Activated CD8-positive, alpha-beta memory T cell treated with anti-CD3 and anti-CD28 coated beads for 48 hours (primary cell): ENCODE results near the gene NPAS1.
"Not testable (repeated sequence)": the region's sequence is repeated elsewhere in the genome, so short reads cannot be mapped to it uniquely, and the experiment has no call there.

Experiments used
- DNase-seq, 3 experiments: peaks; one replicate each; pipeline ENCODE4 v3.0.0-alpha.2; 2020; ENCODE audit warnings: low read depth in 2 of 3, low spot score in 2 of 3

Gene NPAS1

DNA sequence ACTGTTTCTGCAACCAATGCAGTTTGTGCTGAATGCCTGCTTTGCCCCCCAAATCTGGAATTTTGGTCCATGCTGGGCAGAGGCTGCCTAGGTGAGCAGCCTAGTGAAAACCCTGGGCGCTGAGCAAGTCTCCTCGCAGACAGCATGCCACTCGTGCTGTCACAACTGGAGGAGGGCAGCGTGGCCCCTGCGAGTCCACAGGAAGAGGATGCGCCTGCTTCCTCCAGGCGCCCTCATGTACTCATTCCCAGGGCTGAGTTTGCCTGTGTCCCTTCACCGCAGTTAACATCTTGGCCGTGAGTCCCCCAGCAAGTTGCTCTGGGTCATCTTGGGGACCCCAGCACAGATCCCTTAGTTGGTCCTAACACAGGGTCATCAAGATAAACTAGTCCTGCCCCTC is 55.0 kb downstream of the NPAS1 start:
- no peak for DNase-seq

DNA sequence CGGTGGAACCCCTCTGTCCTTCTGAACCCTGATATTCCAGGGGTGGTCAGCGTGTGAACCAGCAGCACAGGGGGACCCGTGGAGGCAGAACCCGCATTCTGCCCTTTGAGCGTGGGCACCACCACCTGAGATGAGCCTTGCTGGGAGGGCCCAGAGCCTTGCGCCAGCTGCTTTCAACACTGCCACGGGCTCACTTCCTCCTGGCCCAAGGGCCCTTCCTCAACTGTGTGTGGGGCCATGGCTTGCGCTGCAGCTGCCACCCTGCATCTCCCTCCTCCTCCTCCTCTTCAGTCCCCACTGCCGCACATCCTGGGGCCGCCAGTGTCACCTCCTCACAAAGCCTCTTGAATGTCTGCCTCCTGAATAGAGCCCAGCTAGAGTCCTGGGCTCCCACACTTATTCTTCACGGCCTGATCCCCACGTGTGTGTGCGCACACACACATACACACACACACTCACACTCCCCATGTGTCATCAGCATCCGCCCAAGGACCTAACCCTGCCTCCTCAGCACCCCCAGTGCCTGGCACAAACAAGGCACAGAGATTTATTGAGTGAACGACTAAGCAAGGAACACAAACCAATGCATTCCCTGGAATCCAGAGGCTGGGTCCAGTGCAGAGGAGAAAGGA is 55.7 kb downstream of the NPAS1 start:
- DNase-seq, result no peak

DNA sequence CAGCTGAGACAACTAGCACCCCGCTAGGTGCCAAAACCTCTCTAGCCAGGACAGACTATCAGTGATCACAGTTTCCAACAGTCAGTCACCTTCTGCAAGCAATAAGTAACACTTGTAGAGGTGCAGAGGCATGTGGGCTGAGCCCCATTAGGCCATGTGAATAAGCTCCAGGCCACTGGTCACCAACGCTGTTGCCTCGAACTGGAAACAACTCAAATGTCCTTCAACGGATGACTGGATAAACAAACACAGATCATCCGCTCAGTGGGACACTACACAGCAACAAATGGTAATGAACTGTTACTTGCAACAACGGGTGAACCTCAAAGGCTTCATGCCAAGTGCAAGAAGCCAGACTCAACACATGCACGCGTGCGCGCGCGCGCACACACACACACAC is 56.3 kb downstream of the NPAS1 start:
- no peak for DNase-seq

DNA sequence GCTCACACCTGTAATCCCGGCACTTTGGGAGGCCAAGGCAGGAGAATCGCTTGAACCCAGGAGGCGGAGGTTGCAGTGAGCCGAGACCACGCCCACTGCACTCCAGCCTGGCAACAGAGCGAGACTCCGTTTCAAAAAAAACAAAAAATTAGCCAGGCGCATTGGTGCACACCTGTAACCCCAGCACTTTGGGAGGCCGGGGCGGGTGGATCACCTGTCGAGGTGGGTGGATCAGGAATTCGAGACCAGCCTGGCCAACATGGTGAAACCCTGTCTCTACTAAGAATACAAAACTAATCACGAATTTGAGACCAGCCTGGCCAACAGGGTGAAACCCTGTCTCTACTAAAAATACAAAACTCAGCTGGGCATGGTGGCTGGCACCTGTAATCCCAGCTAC is 58.7 kb downstream of the NPAS1 start:
- DNase-seq, result not testable (repeated sequence)

DNA sequence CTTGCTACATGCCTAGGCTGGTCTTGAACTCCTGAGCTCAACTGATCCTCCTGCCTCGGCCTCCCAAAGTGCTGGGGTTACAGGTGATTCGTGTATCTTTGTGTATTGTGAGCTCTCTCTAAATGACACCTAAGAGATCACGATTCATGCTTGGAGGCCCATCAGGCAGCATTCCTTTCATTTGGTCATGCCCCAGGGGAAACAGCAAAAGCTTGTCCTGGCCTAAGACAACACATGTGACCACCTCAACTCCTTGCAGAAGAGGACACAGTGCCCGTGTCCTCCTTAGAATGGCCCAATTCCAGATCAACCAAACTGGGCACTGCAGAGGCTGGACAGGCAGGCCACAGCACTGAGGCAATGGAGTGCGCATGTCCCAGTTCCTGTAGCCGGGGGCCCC is 61.5 kb downstream of the NPAS1 start:
- DNase-seq, result no peak

DNA sequence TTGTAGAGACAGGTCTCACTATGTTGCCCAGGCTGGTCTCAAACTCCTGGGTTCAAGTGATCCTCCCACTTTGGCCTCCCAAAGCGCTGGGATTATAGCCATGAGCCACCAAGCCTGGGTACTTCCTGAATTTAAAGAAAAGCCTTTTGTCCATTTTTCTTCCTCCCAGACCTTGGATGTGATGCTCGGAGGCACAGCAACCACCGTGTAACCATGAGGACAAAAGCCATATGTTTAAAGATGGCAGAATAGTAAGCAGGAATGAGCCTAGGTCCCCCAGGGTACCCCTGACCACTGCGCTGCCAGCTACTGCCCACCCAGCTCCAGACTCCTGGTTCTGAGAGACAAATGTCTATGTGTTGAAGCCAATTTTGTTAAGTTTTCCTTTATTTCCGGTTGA is 62.9 kb downstream of the NPAS1 start:
- no peak for DNase-seq

DNA sequence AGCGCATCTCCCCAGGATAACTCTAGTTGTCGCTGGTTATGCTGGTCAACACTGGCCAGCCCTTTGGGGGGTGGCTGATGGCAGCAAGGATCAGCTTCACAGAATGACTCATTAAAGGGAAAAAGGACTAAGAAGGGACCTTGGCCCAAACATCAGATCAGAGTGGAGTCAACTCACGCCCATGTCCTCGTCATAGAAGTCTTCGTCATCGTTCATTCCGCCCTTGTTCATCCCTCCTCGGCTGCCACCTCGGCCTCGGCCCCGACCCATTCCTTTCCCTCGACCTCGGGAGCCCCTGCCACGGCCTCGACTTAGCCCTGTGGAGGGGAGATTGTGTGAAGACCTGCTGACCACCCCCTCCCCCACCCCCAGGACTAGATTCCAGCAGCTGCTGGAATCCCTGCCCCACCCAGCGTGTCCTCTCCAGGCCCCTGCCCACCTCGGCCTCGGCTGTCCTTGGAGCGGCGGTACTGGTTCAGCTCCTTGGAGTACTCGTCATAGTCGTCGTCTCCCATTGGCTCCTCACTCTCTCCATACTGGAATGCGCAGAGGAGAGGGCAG is 65.3 kb downstream of the NPAS1 start:
- no peak for DNase-seq

DNA sequence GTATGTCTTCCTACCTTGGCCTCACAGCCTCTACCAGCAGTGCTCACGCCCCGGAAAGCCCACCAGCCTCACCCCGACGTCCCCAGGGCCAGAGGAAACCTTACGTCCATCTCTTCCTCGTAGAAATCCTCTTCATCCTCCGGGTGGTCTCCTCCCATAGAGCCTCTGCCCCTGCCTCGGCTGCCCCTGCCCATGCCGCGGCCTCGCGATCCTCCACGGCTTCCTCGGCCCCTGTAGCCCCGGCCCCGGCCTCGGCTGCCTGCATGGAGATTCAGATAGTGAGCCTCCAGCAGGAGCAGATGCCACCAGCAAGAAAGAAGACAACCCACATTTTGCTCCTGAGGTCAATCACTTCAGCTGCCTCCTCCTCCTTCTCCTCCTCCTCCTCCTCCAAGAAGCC is 66.6 kb downstream of the NPAS1 start:
- no peak for DNase-seq

DNA sequence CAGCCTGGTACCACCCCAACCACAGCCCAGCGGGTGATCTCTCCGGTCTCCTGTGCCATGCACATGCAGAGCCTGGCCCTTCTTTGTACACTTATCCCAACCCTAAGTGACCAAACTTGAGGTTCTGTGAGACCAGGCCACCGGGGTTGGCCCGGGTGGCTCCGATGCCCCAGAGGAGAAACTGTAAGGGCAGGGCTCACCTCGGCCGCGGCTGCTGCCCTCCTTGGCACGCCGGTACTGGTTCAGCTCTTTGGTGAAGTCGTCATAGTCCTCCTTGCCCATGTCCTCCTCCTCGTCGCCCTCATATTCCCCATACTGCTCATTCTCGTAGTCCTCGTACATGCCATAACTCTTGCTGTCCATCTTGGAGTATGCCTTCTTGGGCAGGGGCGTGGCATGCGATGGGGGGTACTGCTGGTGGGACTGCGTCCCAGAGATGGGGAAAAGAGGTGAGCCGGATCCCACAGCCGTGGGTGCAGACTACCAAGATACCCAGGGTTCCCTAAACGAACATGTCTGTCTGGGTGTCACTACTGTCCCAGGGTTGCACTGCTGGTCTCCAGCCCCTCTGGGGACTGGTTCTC is 70.2 kb downstream of the NPAS1 start:
- DNase-seq, result no peak

DNA sequence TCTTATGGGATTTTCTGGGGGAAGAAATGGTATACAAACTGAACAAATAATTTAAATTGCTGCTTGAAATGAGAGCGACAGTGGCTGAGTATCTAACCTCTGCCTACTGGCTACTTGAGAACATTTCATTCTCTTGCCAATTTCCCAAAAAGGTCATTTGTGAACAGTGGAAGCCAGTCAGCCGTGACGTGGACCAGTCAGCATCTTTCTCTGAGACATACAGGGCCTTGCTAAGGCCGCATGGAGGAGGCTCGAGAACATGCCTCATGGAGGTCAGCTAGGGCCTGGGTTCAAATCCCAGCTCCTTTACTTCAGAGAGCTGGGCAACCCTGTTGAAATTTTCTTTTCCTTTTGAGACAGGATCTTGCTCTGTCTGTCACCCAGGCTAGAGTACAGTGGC is 73.6 kb downstream of the NPAS1 start:
- no peak for DNase-seq

DNA sequence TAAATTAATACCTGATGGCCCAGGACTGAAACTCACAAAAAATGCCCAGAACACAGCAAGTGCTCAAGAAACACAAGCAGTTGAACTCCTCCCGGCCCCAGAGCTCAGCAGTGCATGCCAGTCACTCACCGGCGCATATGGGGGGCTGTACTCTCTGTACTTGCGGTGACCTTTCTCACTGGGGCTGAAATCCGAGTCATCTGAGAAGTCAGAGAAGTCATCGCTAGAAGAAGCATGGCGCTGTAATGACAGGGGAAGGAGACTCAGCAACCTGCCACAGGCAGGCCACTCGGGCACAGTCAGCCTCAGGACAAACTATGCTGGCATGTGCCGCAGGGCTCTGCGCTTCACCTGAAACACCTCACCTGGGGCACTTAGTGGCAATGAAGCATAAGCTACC is 74.2 kb downstream of the NPAS1 start:
- peak in 2 of 3 experiments; percentile 7 to 17 for DNase-seq

DNA sequence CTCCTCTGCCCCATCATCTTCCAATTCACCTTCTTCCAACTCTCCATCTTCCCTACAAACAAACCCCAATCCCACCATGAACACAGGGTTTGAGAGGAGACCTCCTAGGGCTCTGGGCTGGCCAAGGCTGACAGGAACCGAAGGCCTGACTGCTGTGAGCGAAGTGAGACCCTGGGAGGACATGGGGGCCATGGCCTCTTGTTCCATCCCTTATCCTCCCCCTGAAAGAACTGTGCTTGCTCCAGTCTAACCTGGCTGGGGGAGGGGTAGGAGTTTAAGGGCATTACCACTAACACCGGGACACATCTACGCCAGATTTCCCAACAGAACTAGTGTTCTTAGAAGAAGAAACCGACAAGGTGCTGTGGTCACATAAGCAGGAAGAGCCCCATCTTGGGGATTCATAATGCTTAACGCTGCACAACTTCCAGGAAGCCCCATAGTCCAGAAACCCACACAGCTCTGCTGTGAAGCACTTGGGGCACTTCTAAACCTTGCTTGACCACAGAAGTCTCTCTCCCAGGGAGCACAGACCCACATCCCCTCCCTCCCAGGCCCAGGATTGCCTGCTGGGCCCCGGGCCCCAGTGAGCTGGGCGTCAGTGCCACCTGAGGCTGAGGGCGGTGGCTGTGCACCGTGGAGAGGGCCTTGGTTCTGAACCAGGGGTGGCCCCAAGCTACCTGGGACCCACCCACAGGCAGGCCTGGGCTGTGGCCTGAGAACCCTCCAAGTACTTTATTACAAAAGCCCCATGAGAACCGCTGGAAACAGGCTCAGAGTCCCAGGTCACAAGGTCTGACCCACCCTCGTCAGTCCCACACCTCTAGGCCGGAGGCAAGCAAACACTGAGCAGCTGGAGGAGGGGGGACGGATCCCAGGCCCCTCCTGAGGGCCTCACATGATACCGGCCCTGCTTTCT is 75.2 kb downstream of the NPAS1 start:
- peak; percentile 24 to 47 (median 38) for DNase-seq
